ENCODE data around the gene CEMP1. TPM values are rescaled to one million over a fixed set of nuclear protein-coding genes. Genes with fewer than 3 reads are reported as not detected.

CEMP1 gene
- total and polyA plus RNA-seq, 10 of the 15 experiments (the other 5 are each of a cell fraction or from before 2014, with no cell fraction given): 0.05 to 8.2 (median 1.5) TPM; not detected in 5

DNA sequence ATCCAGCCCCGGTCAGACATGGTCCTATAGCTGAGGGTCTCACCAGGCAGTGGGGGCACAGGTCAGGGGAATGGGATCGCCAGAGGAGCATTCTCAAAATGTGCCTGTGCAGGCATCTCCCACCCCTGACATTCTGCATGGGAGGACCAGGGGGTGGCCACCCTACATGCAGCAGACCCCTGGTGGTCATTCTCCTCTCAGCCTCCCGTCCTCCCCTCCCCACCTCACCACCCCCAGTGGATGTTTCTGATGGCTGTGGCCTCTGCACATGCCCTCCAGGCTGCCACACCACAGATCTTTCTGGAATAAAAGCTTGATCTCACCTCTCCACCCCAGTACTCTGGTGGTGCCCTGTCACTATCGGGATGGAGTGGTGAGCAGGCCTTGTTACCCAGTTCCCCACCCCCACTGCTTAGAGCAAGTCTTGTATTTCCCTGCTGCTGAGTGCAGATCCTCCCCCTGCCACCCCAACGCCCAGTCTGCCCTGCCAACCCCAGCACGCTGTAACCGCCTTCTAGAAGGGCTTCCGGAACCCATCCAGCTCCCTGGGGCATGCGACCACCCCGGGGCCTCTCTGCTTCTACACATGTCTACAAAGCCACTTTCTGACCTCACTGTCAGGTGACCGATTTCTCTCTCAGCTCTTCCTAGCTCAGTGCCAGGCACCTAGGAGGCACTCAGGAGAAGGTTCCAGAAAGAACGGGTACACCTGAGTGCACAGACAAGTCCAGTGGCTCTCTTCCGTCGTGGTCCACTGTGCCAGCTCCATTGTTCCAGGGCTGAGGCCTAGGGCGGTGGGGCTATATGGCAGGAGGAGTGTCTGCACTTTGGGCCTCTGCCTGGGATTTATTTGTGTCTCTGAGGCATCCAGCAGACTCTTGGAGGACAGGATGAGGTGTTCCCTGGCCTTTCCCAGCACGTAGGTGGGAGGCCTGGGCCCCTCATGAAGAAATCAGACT is 47.0 kb downstream of the CEMP1 start (continued):
- TF ChIP-seq NR2C1 (IDR thresholded peaks at IDR 0.05): no peak
- TF ChIP-seq, protein P1, sequence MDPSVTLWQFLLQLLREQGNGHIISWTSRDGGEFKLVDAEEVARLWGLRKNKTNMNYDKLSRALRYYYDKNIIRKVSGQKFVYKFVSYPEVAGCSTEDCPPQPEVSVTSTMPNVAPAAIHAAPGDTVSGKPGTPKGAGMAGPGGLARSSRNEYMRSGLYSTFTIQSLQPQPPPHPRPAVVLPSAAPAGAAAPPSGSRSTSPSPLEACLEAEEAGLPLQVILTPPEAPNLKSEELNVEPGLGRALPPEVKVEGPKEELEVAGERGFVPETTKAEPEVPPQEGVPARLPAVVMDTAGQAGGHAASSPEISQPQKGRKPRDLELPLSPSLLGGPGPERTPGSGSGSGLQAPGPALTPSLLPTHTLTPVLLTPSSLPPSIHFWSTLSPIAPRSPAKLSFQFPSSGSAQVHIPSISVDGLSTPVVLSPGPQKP (IDR thresholded peaks at IDR 0.05; ENCODE audit: low read depth, low read length): no peak
- TF ChIP-seq DPF2 (IDR thresholded peaks at IDR 0.05): no peak
- TF ChIP-seq, protein P2, sequence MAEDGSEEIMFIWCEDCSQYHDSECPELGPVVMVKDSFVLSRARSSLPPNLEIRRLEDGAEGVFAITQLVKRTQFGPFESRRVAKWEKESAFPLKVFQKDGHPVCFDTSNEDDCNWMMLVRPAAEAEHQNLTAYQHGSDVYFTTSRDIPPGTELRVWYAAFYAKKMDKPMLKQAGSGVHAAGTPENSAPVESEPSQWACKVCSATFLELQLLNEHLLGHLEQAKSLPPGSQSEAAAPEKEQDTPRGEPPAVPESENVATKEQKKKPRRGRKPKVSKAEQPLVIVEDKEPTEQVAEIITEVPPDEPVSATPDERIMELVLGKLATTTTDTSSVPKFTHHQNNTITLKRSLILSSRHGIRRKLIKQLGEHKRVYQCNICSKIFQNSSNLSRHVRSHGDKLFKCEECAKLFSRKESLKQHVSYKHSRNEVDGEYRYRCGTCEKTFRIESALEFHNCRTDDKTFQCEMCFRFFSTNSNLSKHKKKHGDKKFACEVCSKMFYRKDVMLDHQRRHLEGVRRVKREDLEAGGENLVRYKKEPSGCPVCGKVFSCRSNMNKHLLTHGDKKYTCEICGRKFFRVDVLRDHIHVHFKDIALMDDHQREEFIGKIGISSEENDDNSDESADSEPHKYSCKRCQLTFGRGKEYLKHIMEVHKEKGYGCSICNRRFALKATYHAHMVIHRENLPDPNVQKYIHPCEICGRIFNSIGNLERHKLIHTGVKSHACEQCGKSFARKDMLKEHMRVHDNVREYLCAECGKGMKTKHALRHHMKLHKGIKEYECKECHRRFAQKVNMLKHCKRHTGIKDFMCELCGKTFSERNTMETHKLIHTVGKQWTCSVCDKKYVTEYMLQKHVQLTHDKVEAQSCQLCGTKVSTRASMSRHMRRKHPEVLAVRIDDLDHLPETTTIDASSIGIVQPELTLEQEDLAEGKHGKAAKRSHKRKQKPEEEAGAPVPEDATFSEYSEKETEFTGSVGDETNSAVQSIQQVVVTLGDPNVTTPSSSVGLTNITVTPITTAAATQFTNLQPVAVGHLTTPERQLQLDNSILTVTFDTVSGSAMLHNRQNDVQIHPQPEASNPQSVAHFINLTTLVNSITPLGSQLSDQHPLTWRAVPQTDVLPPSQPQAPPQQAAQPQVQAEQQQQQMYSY (CRISPR knock-in tag; IDR thresholded peaks at IDR 0.05): no peak
- no peak for TF ChIP-seq NFIC (IDR thresholded peaks at IDR 0.05; ENCODE audit: low read depth, low read length)
